ENCODE measurements around the gene TMEM218.
A peak's percentile ranks its signal among the peaks of the same experiment; 100 is the strongest.

The TMEM218 gene

GRCh38 chr11:125053167-125053566 lies 58.3 kb downstream of the TMEM218 start:
- TF ChIP-seq, protein P1, sequence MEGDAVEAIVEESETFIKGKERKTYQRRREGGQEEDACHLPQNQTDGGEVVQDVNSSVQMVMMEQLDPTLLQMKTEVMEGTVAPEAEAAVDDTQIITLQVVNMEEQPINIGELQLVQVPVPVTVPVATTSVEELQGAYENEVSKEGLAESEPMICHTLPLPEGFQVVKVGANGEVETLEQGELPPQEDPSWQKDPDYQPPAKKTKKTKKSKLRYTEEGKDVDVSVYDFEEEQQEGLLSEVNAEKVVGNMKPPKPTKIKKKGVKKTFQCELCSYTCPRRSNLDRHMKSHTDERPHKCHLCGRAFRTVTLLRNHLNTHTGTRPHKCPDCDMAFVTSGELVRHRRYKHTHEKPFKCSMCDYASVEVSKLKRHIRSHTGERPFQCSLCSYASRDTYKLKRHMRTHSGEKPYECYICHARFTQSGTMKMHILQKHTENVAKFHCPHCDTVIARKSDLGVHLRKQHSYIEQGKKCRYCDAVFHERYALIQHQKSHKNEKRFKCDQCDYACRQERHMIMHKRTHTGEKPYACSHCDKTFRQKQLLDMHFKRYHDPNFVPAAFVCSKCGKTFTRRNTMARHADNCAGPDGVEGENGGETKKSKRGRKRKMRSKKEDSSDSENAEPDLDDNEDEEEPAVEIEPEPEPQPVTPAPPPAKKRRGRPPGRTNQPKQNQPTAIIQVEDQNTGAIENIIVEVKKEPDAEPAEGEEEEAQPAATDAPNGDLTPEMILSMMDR (conservative IDR thresholded peaks at IDR 0.05; ENCODE audit: control insufficient read depth, insufficient read depth, low read depth, low read length), result no peak
- H3K4me3 ChIP-seq (ENCODE audit: control insufficient read depth, low read depth, low read length), result no peak overlapping the region
- DNase-seq (ENCODE audit: low read depth), result peak; percentile 13

DNA sequence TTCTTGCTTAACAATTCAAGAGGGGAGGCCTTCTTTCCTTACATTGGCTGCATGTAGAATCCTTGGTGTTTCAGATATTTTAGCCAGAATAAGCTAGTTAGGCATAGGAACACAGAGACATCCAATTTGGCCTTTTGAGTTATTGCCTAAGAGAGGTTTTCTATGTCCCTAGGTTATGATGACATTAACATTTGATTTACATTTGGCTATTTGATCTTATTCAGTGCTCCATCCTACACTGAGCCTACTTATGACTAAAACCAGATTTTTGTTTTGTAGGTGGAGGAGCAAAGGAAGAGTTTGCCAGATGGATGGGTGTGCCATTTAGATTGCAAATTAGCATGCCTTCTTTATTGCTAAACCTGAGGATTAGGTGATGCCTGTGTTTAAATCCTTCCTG lies 59.4 kb downstream of the TMEM218 start:
- no peak for DNase-seq (ENCODE audit: low read depth)
- no peak overlapping the region for H3K4me3 ChIP-seq (ENCODE audit: control insufficient read depth, low read depth, low read length)
- TF ChIP-seq, protein P1 (conservative IDR thresholded peaks at IDR 0.05; ENCODE audit: control insufficient read depth, insufficient read depth, low read depth, low read length), result no peak

DNA sequence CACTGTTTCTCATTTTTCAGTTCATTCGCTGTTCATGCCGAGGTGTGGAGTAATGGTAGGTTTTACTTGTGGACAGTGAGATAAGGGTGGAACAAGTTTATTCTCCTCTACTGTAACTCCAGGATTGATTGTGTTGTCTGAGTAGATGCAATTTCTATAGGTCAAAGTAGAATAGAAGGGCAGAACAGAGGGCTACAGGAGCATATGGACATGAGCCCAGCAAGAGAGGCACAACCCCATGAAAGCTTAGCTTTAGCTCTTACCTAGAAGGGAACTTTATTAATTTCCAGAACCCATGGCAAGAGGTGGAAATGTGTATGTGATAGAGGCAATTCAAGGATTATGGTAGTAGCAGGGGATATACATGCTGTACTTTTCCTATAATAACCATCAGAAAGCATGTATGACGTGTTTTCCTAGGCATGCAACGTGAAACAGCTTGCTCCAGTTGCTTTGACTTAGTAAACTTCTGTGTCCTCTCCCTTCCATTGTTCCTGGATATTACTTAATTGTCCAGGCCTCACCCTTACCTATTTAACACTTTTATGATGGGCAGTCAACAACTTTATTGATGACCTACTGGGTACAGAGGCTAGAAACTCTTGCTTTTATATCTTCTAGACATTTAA lies 62.1 kb downstream of the TMEM218 start:
- H3K4me3 ChIP-seq (ENCODE audit: control insufficient read depth, low read depth, low read length), result no peak overlapping the region
- TF ChIP-seq, protein P1 (conservative IDR thresholded peaks at IDR 0.05; ENCODE audit: control insufficient read depth, insufficient read depth, low read depth, low read length), result no peak
- DNase-seq (ENCODE audit: low read depth), result no peak

All from fibroblast of mammary gland (primary cell).